Fibroblast of mammary gland (primary cell): ENCODE results near the gene GJD3.

ENCODE experiments used
- DNase-seq: peaks from one replicate; pipeline ENCODE4 v3.0.0-alpha.2; 2010; ENCODE audit warnings: low read depth
- H3K4me3 ChIP-seq: 2 replicates; pipeline ENCODE4 v1.5.1; 2011; ENCODE audit warnings: low read depth, mild to moderate bottlenecking, low read length, moderate library complexity; ENCODE audit not compliant: control insufficient read depth
- CTCF ChIP-seq: conservative IDR thresholded peaks from 2 replicates; pipeline ENCODE4 v1.5.1; 2011; ENCODE audit warnings: low read depth, low read length, inconsistent platforms; ENCODE audit not compliant: control insufficient read depth, insufficient read depth

Gene GJD3

GRCh38 chr17:40361063-40361924 is 3.2 kb downstream of the GJD3 start:
- TF ChIP-seq CTCF: no peak
- no peak for DNase-seq
- no peak overlapping the region for H3K4me3 ChIP-seq

GRCh38 chr17:40360091-40360490 is 4.4 kb downstream of the GJD3 start:
- no peak for TF ChIP-seq CTCF
- no peak overlapping the region for H3K4me3 ChIP-seq
- no peak for DNase-seq

GRCh38 chr17:40358323-40359038 is 6.1 kb downstream of the GJD3 start:
- peak; percentile 84 for DNase-seq
- H3K4me3 ChIP-seq: peak overlapping the region; percentile 27
- peak; percentile 93 for TF ChIP-seq CTCF

- H3K4me3 ChIP-seq: no peak overlapping the region
- no peak for DNase-seq
- TF ChIP-seq CTCF: no peak
Measured at GRCh38 chr17:40356990-40357881, 7.3 kb downstream of the GJD3 start.

- no peak for DNase-seq
- H3K4me3 ChIP-seq: no peak overlapping the region
- no peak for TF ChIP-seq CTCF
Measured at GRCh38 chr17:40355804-40356758, 8.5 kb downstream of the GJD3 start.
